Activated T-cell treated with anti-CD3 and anti-CD28 coated beads for 24 hours (primary cell): ENCODE measurements around the gene JOSD2.
A peak's percentile ranks its signal among the peaks of the same experiment; 100 is the strongest.

ENCODE experiments used
- DNase-seq: peaks from one replicate; pipeline ENCODE4 v3.0.0-alpha.2; 2020; ENCODE audit warnings: low read depth

Gene JOSD2

GRCh38 chr19:50493171-50493570 lies 17.8 kb downstream of the JOSD2 start:
- DNase-seq, result no peak

DNA sequence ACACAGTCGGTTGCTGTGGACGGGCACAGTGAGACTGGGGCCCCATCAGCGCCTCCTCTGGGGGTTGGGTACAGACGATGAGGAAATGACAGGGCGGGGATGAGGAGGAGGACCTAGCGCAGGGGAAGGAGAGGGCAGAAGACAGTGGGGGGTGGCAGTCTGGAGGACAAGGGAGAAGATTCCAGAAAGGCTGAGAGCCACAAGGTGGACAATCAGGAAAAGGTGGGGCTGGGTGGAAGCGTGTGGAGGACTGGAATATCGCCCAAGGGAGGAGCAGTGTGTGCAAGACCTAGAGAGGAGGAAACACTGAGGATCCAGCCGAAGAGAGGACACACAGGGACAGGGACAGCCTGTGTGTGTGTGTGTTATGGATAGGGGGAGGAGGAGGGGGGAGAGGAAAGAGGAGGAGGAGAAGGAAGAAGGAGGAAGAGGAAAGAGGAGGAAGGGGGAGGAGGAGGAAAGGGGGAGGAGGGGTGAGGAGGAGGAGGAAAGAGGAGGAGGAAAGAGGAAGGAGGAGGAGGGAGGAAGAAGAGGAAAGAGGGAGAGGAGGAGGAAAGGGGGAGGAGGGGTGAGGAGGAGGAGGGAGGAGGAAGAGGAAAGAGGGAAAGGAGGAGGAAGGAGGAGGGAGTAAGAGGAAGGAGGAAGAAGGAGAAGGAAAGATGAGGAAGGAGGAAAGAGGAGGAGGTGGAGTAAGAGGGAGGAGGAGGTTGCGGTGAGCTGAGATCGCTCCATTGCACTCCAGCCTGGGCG lies 18.5 kb downstream of the JOSD2 start:
- DNase-seq, result no peak

- DNase-seq, result no peak
Observed at GRCh38 chr19:50490991-50491472, 20.0 kb downstream of the JOSD2 start.

- DNase-seq, result no peak
Observed at GRCh38 chr19:50490411-50490811, 20.6 kb downstream of the JOSD2 start.

DNA sequence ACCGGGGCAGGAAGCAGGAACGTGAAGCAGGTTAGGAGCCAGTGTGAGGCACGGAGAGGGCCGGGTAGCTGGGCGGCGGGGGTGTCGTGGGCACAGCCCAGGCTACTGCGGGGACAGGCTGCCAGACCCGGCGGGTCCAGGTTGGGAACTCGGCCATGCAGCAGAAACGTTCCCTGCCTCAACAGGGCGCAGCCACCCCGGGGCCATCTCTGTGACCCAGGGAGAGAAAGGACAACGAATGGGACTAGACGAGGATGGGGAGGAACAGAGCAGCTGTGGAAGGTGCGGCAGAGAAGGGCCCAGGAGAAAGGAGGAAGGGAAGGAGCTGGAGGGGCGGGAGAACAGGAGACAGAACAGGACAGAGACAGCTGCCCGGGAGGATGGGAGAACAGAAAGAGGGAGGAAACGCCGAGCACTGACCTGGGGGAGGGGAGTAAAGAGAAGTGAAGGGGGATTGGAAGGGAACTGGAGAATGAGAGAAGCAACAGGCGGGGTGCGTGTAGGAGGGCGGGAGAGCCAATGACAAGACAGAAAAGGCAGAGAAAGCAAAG lies 21.5 kb downstream of the JOSD2 start:
- no peak for DNase-seq

DNA sequence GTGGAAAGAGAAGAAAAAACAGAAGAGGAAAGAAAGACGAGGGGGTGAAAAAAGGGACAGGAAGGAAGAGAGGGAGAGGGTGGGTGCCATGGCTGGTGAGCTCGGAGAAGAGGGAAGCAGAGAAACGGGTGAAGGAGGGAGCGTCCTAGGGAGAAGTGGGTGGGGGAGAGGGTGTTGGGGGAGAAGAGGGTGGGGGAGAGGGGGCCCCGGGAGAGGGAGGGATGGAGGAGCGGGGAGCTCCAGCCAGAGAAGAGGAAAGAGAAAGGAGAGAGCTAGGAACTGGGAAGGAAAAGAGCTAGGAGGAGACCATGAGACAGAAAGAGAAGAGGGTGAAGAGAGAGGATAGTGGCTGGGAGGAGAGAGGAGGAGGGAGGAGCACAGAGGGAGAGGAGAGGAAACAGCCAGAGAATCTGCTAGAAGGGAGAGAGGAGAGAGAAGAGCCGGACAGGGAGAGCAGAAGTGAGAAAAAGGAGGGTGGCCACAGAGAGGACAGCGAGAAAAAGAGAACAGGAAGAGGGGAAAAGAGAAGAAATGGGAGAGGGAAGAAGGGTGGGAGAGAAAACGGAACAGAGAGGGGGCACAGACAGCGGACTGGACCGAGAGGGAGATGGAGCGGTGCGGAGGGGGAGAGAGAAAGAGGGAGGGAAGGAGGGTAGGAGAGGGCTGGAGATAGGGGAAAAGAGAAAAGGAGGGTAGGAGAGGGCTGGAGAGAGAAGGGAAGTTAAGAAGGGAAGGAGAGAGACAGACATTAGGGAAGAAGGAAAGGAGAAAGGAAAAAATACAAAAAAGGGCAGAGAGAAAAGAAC lies 22.4 kb downstream of the JOSD2 start:
- no peak for DNase-seq

- peak; percentile 49 for DNase-seq
Observed at GRCh38 chr19:50486823-50487515, 24.0 kb downstream of the JOSD2 start.

DNA sequence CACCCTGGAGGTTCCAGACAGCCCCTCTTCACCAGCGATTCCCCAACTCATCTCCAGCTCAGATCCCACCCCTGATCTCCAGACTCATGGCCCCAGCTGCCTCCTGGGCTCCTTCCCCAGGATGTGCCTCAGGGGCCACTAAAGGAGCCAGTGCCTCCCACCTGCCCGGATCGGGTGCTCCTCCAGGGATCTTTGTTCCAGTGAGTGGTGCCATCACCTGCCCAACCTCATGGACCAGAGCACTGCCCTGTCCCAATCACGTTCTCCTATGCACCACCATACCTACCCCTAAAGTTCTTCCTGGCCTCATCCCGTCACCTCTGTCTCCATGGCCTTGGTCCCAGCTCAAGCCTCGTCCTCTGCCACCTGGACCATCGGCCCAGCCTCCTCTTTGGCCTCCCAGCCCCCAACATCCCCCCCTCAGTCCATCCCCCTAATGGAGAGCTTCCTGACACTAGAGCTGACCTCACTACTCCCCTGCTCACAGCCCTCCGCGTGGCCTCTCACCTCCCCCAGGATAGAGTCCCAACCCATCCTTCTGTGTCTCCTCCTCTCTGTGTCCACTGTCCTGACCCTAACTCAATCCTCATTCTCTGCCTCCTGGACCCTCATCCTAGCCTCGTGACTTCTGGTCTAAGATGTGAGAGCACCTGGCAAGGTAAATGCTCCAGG lies 25.6 kb downstream of the JOSD2 start:
- no peak for DNase-seq

- DNase-seq, result no peak
Observed at GRCh38 chr19:50482916-50483315, 28.1 kb downstream of the JOSD2 start.

GRCh38 chr19:50482271-50482855 lies 28.6 kb downstream of the JOSD2 start:
- no peak for DNase-seq

DNA sequence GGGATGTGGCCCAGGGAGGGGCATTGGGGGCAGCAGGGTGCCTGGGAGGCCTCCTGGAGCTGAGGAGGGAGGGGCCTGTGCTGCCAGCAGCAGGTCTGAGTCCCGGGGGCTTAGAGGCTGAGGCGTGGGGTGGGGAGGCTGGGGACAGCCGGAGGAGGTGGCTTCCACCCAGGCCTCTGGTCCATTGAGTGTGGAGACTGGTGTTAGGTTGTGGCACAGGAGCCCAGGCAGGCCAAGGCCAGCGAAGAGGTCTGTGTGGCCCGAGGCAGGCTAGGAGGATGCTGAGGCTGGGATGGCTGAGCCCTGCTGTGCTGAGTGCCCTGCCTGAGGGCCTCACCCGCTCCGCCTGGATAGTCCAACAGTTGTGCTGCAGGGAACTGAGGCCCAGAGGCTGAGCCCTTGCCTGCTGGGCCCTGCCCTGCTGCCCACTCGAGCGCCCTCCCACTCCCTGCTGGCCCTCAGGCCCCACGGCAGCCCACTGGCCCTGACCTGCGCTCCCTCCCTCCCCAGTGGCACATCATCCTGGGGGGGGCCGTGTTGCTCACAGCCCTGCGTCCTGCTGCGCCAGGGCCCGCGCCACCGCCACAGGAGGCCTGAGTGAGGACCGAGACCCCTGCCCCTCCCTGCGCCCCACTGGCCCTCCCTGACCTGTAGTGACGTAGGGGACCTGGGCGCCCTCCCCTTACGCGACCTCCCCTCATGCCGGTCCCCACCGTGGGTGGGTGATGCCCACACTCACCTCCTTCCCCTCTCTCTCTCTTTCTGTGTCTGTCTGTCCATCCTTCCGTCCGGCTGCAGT lies 29.4 kb downstream of the JOSD2 start:
- DNase-seq, result no peak

DNA sequence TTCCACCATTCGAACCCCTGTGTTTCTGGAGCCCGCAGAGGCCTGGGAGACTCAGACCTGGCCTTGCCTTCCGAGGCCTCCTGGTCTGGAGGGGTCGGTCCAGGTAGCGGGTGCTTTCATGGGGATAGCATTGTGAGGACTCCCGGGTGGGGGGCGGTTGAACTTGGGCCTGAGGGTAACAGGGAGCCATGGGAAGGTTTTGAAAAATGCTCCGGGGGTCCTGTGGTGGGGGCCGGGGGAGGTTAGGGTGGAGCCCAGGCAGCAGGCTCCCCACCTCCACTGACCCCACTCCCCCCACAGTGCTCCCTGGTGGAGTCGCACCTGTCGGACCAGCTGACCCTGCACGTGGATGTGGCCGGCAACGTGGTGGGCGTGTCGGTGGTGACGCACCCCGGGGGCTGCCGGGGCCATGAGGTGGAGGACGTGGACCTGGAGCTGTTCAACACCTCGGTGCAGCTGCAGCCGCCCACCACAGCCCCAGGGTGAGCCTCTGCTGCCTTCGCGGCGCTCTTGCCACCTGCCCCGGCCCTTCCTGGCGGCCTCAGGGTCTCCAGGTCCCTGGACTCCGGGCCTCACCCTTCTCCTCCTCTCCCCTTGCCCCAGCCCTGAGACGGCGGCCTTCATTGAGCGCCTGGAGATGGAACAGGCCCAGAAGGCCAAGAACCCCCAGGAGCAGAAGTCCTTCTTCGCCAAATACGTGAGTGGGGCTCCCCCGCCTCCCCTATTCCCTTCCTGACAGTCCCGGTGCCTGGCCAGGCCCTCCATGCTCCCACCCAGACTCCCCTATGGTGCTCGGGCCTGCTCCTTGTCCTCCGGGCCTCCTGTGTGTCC lies 30.5 kb downstream of the JOSD2 start:
- no peak for DNase-seq

DNA sequence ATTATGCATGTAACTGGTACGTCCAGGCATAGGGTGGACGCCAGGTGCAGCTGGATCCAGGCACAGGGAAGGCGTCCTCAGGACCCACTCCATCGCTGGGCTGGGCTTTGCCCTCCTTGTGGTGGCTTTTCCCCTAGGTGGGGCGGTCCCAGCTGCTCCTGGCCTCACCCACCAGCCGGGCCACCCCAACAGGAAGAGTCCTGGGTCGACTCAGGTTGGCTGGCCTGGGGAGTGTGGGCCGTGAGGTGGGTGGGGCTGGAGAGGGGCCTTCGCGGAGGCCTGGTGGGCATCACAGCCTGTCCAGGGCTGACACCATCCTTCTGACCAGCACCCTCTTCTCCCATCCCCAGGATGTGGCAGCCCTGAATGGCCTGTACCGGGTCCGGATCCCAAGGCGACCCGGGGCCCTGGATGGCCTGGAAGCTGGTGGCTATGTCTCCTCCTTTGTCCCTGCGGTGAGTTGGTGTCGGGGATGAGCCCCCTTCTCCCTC lies 31.2 kb downstream of the JOSD2 start:
- DNase-seq, result no peak

DNA sequence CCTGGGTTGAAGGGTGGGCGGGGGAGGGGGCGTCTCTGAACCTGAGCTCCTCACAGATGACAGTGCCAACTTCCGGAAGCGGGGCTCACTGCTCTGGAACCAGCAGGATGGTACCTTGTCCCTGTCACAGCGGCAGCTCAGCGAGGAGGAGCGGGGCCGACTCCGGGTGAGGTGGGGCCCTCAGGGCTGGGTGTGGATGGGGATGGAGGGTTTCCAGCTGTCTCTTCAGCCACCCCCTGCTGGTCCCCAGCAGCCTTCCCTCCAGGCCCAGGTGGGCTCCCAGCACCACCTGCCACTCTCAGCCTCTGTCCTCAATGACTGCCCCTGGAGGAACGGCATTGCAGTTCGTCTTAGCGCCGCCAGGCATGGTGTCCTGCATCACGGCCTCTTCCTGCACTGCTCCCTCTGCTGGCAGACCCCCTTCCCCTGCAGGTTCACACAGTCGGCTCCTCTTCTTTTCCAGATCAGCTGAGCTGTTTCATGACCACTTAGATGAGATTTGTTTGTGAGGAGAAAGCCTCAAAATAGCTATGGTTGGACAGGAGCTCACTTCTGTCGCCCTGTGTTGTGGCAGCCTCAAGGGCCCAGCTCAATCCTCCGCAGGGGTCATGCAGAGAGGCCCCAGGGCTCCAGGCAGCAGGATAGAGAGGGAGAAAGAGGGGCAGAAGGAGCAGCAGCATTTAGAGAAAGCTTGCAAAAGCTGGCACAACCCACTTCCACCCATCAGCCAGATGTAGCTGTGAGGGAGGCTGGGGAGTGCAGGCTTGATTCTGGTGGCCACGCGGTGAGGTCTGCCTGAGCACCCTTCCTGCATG lies 31.9 kb downstream of the JOSD2 start:
- no peak for DNase-seq

DNA sequence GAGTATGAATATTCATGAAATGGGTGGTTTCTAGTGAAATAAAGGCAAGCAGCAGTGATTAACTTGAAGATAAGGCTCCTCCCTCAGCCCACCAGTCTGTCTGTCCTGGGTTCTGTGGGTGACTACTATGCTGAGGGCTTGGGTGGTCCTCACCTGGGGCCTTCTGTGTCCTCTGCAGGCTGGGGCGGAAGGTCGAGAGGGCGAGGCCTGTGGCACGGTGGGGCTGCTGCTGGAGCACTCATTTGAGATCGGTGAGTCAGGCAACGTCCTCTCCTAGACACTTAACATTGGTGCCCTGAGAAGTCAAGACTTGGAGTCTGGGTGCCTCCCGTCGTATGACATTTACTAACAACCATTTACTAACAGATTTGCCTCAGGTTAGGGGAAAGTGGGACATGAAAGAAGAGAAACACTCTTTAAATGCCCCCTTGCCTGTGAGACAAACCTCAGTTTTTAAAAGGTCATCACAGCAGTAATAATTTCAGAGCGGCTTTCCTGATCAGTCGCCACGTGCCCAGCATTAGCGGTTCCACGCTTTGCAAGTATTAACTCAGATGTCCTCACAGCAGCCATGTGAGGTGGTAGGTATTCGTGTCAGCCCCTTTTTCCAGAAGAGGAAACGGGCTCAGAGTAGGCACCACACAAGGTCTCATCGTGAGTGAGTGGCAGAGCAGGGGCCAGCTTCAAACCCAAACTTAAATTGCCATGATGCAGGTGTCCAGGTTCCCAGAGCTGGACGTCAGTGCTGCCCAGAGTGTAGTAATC lies 33.1 kb downstream of the JOSD2 start:
- no peak for DNase-seq

GRCh38 chr19:50476907-50477238 lies 34.1 kb downstream of the JOSD2 start:
- DNase-seq, result no peak

DNA sequence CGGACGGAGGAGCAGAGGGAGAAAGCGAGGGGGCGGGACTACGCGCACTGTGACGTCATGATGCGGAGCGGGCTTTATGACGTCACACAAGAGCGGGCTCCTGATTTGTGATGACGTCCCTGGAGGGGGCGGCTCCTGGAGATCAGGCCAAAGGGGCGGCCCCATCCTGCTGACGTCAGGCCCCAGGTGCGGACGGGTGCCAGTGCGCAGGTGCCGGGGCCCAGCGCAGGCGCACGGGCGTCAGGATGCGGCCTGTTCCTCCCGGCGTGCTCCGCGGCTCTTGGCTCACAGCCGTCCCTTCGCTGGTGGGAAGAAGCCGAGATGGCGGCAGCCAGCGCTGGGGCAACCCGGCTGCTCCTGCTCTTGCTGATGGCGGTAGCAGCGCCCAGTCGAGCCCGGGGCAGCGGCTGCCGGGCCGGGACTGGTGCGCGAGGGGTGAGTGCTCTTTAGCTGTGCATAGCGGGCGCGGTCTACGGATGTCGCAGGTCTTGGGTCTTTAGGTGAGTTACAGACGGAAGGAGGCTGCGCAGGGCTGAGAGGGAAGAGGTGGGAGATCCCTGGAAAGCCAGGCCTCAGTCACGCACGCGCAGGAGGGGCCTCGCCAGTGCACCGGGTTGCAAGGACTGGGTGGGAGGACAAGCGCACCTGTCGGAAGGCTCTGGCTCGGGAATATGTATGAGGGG lies 34.6 kb downstream of the JOSD2 start, which contains the start of the genes EMC10 and GARIN5A:
EMC10 (plus strand) TSS at position 284 of the 683 bp plus-strand sequence; CDS start at position 322, 38 bp downstream.
GARIN5A (minus strand) TSS at position 625 of the 683 bp plus-strand sequence; CDS start at position 165, 460 bp downstream.
- DNase-seq, result peak; percentile 91
